ENCODE results near the gene HES1.

GRCh38 chr3:194089357-194090177 lies 46.4 kb upstream of the HES1 start:
- TF ChIP-seq POLR2AphosphoS5 (IDR thresholded peaks at IDR 0.05) = peak; percentile 85 to 94
- no peak for TF ChIP-seq CTCF (IDR thresholded peaks at IDR 0.05)
- TF ChIP-seq POLR2A (IDR thresholded peaks at IDR 0.05) = peak in 1 of 4 donors; percentile 21
